Adrenal gland (tissue), 5 donors: ENCODE measurements around the gene SMC1B.
"Not testable (repeated sequence)": the region's sequence is repeated elsewhere in the genome, so short reads cannot be mapped to it uniquely, and the experiment has no call there.

Experiments
- POLR2A ChIP-seq, 2 donors: fragments of 450-650 bp; IDR thresholded peaks; one replicate each; pipeline ENCODE4 v1.6.1; 2017; ENCODE audit warnings: antibody characterized with exemption in 2 of 2, mild to moderate bottlenecking in 2 of 2, moderate library complexity in 1 of 2
- TF ChIP-seq, protein P1 (sequence below), 6 experiments: fragments of 450-650 bp in 4 of 6; fragments of 200-600 bp in 2 of 6; sonication (generic) in 1 of 6; IDR thresholded peaks; 1 replicate in 5 of 6; 2 replicates in 1 of 6; pipeline versions ENCODE4 v1.5.1 to v1.8.0; 2016 to 2021; ENCODE audit warnings: antibody characterized with exemption in 6 of 6, mild to moderate bottlenecking in 2 of 6, moderate library complexity in 1 of 6
- donor health status: DM: no; HTN: no; CAD: no.

DNA sequence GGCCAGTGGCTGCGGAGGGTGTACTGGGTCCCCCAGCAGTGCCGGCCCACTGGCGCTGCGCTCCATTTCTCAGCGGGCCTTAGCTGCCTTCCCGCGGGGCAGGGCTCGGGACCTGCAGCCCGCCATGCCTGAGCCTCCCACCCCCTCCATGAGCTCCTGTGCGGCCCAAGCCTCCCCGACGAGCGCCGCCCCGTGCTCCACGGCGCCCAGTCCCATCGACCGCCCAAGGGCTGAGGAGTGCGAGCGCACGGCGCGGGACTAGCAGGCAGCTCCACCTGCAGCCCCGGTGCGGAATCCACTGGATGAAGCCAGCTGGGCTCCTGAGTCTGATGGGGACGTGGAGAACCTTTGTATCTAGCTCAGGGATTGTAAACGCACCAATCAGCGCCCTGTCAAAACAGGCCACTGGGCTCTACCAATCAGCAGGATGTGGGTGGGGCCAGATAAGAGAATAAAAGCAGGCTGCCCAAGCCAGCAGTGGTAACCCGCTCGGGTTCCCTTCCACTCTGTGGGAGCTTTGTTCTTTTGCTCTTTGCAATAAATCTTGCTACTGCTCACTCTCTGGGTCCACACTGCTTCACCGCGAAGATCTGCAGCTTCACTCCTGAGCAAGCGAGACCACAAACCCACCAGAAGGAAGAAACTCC, 23.6 kb upstream of the SMC1B start:
- TF ChIP-seq, protein P1, sequence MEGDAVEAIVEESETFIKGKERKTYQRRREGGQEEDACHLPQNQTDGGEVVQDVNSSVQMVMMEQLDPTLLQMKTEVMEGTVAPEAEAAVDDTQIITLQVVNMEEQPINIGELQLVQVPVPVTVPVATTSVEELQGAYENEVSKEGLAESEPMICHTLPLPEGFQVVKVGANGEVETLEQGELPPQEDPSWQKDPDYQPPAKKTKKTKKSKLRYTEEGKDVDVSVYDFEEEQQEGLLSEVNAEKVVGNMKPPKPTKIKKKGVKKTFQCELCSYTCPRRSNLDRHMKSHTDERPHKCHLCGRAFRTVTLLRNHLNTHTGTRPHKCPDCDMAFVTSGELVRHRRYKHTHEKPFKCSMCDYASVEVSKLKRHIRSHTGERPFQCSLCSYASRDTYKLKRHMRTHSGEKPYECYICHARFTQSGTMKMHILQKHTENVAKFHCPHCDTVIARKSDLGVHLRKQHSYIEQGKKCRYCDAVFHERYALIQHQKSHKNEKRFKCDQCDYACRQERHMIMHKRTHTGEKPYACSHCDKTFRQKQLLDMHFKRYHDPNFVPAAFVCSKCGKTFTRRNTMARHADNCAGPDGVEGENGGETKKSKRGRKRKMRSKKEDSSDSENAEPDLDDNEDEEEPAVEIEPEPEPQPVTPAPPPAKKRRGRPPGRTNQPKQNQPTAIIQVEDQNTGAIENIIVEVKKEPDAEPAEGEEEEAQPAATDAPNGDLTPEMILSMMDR (IDR thresholded peaks at IDR 0.05), result not testable (repeated sequence)
- TF ChIP-seq POLR2A (IDR thresholded peaks at IDR 0.05), result not testable (repeated sequence)
